Keratinocyte (primary cell): ENCODE measurements around the gene CSNK1D.

Experiments
- CTCF ChIP-seq, 3 experiments: IDR thresholded peaks in 1 of 3; conservative IDR thresholded peaks in 1 of 3; optimal IDR thresholded peaks in 1 of 3; 2 replicates in 2 of 3; 3 replicates in 1 of 3; pipeline versions ENCODE3 to v1.5.1; 2011; ENCODE audit warnings: low read length in 3 of 3, mild to moderate bottlenecking in 3 of 3, moderate library complexity in 2 of 3, control low read depth in 1 of 3, inconsistent platforms in 1 of 3; ENCODE audit not compliant: insufficient read depth in 2 of 3; ENCODE audit errors: extremely low read depth in 1 of 3
- EZH2 ChIP-seq: IDR thresholded peaks from one replicate; pipeline ENCODE4 v1.6.1; 2012; ENCODE audit warnings: inconsistent platforms, mild to moderate bottlenecking, low read length, moderate library complexity

DNA sequence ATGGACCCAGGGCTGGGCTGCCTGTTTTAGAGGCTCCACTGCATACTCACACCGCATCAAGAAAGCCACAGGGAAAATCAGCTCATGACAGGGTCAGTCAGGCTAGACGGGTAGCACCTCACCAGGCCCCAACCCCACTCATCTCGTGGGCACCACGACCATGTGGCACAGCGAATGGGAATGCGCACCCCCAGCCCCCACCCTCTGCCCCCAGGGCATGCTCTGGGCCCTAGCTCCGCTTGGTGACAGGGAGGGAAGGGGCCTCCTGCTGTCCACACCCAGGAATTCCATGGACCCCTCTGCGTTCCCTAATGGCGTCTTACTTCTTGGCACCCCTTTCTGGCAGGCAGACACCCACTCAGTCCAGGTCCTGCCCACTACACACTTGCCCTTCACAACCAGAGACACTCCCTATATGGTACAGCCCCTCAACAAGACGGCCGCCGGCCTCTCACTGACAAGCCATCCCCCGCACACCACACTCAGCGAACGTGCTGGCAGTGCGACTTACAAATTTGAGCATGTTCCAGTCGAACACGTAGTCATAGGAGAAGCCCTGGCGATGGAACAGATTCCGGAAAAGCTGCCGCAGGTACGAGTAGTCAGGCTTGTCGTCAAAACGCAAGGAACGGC is 22.5 kb downstream of the CSNK1D start:
- TF ChIP-seq CTCF (optimal IDR thresholded peaks at IDR 0.05 in 1 of 3, IDR thresholded peaks at IDR 0.05 in 1 of 3, conservative IDR thresholded peaks at IDR 0.05 in 1 of 3; ENCODE audit: extremely low read depth in 1 of 3, insufficient read depth in 2 of 3, low read length in 3 of 3) (no peak), EZH2 (no peak)
